GM18508 (cell line): Measurements from ENCODE around the gene CDCA7L.
A peak's percentile ranks its signal among the peaks of the same experiment; 100 is the strongest.
"Not testable (repeated sequence)": the region's sequence is repeated elsewhere in the genome, so short reads cannot be mapped to it uniquely, and the experiment has no call there.

Experiments
- ATAC-seq: cut with Tn5 transposase; IDR thresholded peaks from one replicate; pipeline ENCODE4 v1.9.1; 2021; ENCODE audit warnings: moderate number of reproducible peaks; ENCODE audit not compliant: insufficient read depth, unreplicated experiment

CDCA7L gene

GRCh38 chr7:21912931-21913780, 32.5 kb downstream of the CDCA7L start:
- no peak for ATAC-seq

DNA sequence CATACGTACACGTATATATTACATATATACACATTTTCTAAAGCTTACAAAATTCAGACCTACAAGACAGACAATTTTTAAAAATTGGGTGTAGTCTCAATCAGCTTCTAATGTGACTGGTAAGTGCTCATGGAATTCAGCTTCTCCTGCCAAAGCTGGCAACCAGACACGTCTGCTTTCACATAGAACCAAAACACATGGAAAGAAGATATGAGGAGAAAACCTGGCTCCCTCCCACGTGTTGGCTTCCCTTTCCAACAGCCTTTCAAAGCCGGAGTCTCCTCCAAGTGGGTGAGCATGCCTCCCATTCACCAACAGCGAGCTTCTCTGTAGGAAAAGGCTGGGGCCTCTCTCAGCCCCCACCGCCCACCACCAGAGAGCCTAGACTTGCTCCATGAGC, 33.4 kb downstream of the CDCA7L start:
- no peak for ATAC-seq

DNA sequence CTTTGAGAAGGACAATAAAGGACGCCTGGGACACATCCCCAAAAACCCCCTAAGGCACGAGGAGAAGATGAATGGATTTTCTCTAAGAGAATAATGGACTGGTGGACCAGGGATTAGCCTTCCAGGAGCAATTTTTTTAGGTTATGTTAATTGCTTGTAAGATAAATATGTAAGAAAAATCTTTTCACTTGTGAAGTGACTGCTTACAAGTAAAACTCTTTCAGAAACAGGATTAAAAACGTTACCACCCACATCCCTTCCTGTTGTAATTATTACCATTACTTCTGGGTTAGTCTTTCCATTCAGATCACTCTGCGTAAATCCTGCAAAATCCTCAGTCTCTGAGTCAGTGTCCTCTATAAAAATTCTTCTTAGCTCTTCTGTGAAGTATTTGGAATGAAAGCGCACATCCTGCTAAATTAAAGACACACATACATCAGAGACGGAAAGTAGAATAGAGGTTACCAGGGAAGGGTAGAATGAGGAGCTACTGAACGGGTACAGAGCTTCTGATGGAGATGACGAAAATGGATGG, 34.3 kb downstream of the CDCA7L start:
- no peak for ATAC-seq

GRCh38 chr7:21910253-21910652, 35.4 kb downstream of the CDCA7L start:
- ATAC-seq: no peak

- ATAC-seq: no peak
These were observed 37.0 kb downstream of the CDCA7L start for GRCh38 chr7:21908746-21909145.

DNA sequence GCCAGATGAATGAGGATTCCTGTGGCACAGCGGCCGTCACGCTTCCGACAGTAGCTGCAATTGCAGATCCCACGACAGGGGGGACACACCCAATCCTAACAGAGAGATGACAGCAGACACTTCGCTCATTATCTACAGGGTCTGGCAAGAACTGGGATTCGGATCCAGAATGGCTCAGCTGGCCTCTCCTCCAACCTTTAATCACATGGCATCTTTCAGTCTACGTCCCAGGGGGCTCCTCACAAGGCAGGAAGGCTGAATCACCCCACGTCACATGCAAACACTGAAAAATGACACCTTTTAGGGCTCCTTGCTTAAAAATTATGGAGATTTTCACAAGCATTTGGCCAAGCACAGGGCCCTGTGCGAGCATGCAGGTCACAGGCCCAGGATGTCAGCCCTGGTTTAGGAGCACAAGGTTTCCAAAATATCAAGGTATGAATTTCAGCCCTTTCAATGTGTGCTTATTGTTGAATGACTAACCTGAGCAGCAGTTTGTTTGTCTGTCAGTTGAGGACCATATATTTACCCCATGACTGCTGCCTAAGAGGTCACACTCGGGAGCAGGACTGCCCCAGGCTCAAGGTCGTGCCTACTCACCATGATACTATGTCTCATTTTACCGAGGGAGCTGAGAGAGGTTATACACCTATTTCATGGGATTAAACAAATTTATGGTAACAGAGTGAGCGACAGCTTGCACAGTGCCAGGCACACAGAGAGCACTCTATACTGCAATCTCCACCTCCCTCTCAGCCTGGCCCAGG, 42.5 kb downstream of the CDCA7L start:
- no peak for ATAC-seq

DNA sequence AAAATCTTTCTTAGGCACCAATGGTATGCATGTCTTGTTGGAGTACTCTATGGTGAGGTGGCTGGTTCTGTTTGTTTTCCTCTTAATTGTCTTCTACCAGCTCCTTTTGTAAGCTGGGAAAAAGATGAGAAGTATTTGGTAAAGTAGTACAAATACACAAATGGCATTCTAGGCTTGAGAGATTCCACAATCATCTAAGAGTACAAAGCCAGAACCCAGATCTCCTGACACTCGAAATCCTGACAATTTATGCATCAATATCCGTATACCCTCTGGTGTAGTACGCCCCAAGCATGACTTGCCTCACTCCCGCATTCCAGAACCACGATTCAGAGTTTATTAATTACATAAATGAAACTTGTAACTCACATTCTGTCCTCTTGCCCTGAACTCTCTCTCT, 43.5 kb downstream of the CDCA7L start:
- no peak for ATAC-seq

DNA sequence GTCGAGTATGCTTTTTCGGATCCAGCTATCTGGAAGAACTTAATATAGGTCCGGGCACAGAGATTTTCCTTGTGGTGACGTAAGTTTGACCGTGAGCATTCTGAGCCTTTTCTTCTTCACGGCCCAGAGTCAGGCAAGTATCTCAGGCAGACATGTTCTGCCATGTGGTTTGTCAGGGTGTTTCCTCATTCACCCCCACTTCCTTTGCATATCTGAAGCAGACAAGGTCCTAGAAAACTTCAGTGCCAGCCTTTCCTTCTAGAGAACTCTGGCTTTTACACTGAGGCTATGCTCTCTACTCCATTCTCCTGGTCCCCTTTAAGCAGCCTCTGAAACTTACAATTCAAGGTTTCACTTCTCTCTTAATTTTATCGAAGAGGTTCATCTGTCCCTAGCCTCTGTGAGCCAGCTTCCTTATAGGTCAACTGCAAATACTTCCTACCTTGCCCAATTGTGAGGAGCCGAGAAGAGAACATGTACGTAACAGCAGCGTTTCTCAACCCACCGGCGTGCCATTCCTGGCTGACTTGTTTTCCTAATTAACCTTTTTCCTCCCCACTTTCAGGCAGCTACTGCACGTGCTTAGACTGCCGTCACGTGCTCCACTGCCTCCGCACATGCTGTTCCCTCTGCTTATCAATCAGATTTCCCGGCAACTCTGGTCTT, 47.3 kb downstream of the CDCA7L start:
- ATAC-seq: peak; percentile 92

GRCh38 chr7:21893401-21893800, 52.3 kb downstream of the CDCA7L start:
- no peak for ATAC-seq

GRCh38 chr7:21891291-21891690, 54.4 kb downstream of the CDCA7L start:
- no peak for ATAC-seq

DNA sequence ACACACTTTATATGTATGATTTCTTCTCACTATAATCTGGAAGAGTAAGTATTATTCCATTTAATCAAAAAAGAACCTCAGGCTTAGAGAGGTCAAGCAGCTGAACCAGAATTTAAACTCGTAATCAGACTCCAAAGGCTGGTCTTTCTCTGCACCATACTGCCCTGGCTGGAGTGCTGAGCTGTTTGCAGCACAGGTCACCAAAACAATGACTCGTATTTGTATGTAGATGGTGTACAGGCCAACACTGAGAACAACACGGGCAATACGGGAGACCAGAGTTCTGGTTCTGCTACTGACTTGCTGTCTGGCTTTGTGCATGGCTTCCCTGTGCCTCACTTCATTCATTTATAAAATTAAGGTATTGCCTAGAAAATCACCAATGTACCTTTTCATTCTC, 57.9 kb downstream of the CDCA7L start:
- ATAC-seq: no peak

GRCh38 chr7:21887353-21887752, 58.3 kb downstream of the CDCA7L start:
- ATAC-seq: no peak

- ATAC-seq: no peak
These were observed 59.3 kb downstream of the CDCA7L start for GRCh38 chr7:21886396-21886795.

GRCh38 chr7:21884496-21884895, 61.2 kb downstream of the CDCA7L start:
- no peak for ATAC-seq

DNA sequence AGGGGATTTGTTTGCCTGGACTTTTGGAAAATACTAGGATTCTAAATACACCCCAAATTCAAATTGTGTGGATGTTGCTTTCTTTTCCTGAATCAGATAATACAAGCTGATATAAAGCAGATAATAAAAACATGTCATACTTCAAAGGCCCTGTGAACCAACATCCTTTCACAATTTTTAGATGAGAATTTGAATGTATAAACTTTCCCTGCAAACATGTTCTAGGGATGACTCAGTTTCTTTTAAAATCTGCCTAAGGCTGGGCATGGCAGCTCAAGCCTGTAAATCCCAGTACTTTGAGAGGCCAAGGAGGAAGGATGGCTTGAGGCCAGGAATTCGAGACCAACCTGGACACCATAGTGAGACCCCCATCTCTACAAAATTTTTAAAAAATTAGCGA, 62.2 kb downstream of the CDCA7L start:
- not testable (repeated sequence) for ATAC-seq

GRCh38 chr7:21883069-21883468, 62.6 kb downstream of the CDCA7L start:
- ATAC-seq: no peak

- ATAC-seq: no peak
These were observed 75.8 kb downstream of the CDCA7L start for GRCh38 chr7:21869785-21870402.

- no peak for ATAC-seq
These were observed 77.2 kb downstream of the CDCA7L start for GRCh38 chr7:21868576-21868850.

GRCh38 chr7:21867816-21868575, 77.7 kb downstream of the CDCA7L start:
- no peak for ATAC-seq

- ATAC-seq: no peak
These were observed 78.5 kb downstream of the CDCA7L start for GRCh38 chr7:21867226-21867625.
